ENCODE results near the gene GALE.
"Not testable (repeated sequence)": the region's sequence is repeated elsewhere in the genome, so short reads cannot be mapped to it uniquely, and the experiment has no call there.

Gene GALE

DNA sequence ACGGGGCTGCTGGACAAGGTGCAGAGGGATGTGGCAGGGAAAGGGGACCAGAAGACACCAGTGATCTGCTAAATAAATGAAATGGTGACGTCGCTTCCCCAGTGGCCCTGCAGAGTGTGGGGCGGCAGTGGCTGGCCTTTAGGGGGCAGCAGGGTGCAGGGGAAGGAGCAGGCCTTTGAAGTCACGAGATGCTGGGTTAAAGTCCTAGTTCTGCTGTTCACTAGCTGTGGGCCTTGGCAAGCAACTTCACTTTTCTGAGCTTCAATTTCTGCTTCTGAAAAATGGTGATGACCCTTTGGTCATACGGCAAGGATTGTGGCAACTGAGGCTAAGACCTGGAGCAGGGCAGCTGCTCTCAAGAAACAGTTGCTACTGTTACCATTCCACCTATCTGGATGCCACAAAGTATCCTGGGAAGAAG lies 9.2 kb upstream of the GALE start:
- peak; percentile 75 to 78 for DNase-seq (ENCODE audit: low read depth in 2 of 2)
- TF ChIP-seq, protein P1, sequence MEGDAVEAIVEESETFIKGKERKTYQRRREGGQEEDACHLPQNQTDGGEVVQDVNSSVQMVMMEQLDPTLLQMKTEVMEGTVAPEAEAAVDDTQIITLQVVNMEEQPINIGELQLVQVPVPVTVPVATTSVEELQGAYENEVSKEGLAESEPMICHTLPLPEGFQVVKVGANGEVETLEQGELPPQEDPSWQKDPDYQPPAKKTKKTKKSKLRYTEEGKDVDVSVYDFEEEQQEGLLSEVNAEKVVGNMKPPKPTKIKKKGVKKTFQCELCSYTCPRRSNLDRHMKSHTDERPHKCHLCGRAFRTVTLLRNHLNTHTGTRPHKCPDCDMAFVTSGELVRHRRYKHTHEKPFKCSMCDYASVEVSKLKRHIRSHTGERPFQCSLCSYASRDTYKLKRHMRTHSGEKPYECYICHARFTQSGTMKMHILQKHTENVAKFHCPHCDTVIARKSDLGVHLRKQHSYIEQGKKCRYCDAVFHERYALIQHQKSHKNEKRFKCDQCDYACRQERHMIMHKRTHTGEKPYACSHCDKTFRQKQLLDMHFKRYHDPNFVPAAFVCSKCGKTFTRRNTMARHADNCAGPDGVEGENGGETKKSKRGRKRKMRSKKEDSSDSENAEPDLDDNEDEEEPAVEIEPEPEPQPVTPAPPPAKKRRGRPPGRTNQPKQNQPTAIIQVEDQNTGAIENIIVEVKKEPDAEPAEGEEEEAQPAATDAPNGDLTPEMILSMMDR (IDR thresholded peaks at IDR 0.05; ENCODE audit: low read depth, low read length) = peak; percentile 92
- H3K4me3 ChIP-seq (replicated peaks in 1 of 2; ENCODE audit: low read depth in 2 of 2, low read length in 2 of 2) = no peak overlapping the region

DNA sequence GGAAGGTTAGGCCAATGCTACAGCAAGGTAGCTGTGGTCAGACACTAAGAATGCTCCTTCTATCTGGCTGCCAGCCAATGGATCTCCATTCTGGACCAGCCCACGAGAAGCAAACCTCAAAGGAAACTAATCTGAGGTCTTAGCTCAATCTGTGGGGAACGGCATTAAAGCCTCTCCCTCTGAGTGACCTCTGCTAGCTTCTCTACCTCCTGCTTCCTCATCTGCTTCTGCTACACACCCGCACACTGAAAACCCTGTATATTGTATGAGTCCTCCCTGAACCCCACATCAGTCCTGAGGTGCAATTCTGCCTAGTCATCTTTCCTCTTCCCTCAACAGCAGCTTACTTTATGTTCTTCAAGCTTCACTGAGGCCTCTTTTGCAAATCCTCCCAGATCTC lies 6.9 kb upstream of the GALE start:
- DNase-seq (ENCODE audit: low read depth in 2 of 2) = no peak
- no peak overlapping the region for H3K4me3 ChIP-seq (replicated peaks in 1 of 2; ENCODE audit: low read depth in 2 of 2, low read length in 2 of 2)
- TF ChIP-seq, protein P1 (IDR thresholded peaks at IDR 0.05; ENCODE audit: low read depth, low read length) = no peak

DNA sequence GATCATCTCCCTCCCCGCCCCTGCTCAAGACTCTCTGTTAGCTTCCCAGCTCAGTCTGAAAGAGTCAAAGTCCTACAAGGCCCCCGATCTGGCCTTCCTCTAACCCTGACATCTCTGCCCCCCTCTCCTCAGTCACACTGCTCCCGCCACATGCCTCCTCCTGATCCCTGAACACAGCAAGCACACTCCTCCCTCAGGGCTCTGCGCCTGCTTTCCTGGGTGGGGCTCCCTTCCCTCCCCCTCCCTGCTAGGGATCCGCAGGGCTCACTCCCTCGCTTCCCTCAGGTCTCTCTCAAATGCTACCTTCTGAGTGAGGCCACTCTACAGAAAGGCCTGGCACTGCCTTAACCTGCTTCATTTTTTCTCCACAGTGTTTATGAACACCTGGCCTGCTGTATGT lies 5.7 kb upstream of the GALE start:
- TF ChIP-seq, protein P1 (IDR thresholded peaks at IDR 0.05; ENCODE audit: low read depth, low read length) = no peak
- no peak for DNase-seq (ENCODE audit: low read depth in 2 of 2)
- H3K4me3 ChIP-seq (replicated peaks in 1 of 2; ENCODE audit: low read depth in 2 of 2, low read length in 2 of 2) = no peak overlapping the region

DNA sequence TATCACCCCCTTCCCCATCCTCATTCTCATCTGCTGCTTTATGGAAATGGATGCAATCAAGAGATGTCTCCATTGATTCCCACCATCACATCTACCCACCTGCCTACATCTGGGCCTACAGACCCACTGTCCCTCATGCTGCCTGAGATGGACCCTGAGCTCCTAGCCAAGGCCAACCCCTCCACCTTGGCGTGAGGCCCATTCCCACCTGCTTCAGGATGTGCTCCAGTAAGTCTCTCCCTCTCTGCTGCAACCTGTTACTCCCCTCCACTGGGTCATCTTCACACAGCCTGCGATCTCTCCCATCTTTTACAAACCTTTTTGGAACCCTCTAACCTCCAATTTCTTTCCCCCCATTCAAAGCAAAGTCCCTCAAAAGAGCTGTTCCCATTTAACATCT lies 4.5 kb upstream of the GALE start:
- DNase-seq (ENCODE audit: low read depth in 2 of 2) = no peak
- TF ChIP-seq, protein P1 (IDR thresholded peaks at IDR 0.05; ENCODE audit: low read depth, low read length) = no peak
- H3K4me3 ChIP-seq (replicated peaks in 1 of 2; ENCODE audit: low read depth in 2 of 2, low read length in 2 of 2) = no peak overlapping the region

DNA sequence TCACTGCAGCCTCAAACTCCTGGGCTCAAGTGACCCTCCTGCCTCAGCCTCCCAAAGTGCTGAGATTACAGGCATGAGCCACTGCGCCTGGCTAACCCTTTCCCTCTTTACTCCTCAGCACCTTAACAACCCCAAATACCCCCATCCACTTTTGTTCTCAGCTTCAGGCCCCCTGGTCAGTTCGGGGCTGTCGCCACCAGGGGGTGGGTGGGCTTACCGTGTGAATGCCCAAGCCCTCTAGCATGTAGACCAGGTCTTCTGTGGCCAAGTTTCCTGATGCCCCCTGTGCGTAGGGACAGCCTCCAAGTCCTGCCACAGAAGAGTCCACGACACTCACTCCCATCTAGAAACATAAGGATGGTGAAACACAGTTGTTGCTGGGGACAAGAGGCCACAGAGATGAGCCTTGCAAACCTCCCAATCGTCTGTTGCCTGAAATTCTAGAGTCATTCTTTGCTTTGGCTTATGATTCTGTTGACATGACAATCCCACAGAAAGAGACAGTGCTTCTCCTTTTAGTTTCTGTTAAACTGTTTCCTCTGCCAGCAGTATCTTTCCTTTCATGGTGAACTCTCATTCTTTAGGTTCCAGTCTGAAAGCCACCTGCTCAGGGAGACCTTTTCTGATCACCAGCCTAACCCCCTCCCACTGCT lies 3.8 kb upstream of the GALE start:
- DNase-seq (ENCODE audit: low read depth in 2 of 2) = no peak
- H3K4me3 ChIP-seq (replicated peaks in 1 of 2; ENCODE audit: low read depth in 2 of 2, low read length in 2 of 2) = no peak overlapping the region
- TF ChIP-seq, protein P1 (IDR thresholded peaks at IDR 0.05; ENCODE audit: low read depth, low read length) = peak; percentile 27

DNA sequence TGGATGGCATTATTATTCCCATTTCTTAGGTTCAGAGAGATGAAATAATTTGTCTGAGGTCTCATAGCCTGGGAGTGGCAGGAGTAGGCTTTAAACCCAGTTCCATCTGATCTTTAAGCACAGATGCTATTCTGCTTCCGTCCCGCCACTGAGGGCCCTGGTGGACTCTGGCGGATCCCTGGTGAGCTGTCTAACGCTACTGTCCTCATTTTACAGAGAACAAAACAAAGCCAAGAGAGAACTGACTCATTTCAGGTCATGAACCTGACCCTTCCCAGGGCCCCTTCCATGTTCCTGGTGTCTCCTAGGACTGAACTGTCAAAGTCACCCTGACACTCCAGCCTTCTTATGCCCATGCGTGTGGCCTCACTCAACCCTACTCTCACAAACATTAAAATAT lies 3.1 kb upstream of the GALE start:
- DNase-seq (ENCODE audit: low read depth in 2 of 2) = no peak
- TF ChIP-seq, protein P1 (IDR thresholded peaks at IDR 0.05; ENCODE audit: low read depth, low read length) = no peak
- H3K4me3 ChIP-seq (replicated peaks in 1 of 2; ENCODE audit: low read depth in 2 of 2, low read length in 2 of 2) = no peak overlapping the region

DNA sequence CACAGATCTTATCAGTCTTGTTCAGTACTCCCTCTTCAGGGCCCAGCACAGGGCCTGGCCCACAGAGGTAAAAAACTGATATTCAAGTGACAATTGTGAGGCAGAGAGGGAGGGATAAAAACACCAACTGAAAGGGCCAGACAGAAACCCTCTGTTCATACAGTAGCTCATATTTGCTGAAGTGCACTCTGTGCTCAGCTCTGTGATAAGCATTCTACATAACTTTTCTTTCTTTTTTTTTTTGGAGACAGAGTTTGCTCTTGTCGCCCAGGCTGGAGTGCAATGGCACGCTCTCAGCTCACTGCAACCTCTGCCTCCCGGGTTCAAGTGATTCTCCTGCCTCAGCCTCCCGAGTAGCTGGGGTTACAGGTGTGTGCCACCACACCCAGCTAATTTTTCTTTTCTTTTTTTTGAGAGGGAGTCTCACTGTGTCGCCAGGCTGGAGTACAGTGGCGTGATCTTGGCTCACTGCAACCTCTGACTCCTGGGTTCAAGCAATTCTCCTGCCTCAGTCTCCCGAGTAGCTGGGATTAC lies 2.3 kb upstream of the GALE start:
- H3K4me3 ChIP-seq (replicated peaks in 1 of 2; ENCODE audit: low read depth in 2 of 2, low read length in 2 of 2); DNase-seq (ENCODE audit: low read depth in 2 of 2): not testable (repeated sequence)
